Stomach smooth muscle (tissue), 2 donors: ENCODE data around the gene HHIP.

Source experiments
- H3K27ac ChIP-seq: one replicate; pipeline ENCODE4 v1.7.0; 2013; ENCODE audit warnings: mild to moderate bottlenecking, low read length, inconsistent platforms
- H3K27me3 ChIP-seq, 2 donors: one replicate each; pipeline ENCODE4 v1.7.0; 2013; ENCODE audit warnings: low read length in 2 of 2; ENCODE audit not compliant: insufficient read depth in 2 of 2, control insufficient read depth in 1 of 2
- H3K36me3 ChIP-seq, 2 donors: one replicate each; pipeline ENCODE4 v1.7.0; 2013; ENCODE audit warnings: low read length in 2 of 2; ENCODE audit not compliant: control insufficient read depth in 2 of 2, insufficient read depth in 2 of 2
- H3K4me1 ChIP-seq: one replicate; pipeline ENCODE4 v1.7.0; 2013; ENCODE audit warnings: low read length; ENCODE audit not compliant: control insufficient read depth, insufficient read depth
- H3K4me3 ChIP-seq, 2 donors: one replicate each; pipeline ENCODE4 v1.7.0; 2013; ENCODE audit warnings: low read length in 2 of 2
- H3K9ac ChIP-seq, 2 donors: one replicate each; pipeline ENCODE4 v1.7.0; 2013; ENCODE audit warnings: low read length in 2 of 2, mild to moderate bottlenecking in 1 of 2
- H3K9me3 ChIP-seq, 2 donors: one replicate each; pipeline ENCODE4 v1.7.0; 2013; ENCODE audit warnings: low read length in 2 of 2; ENCODE audit not compliant: control insufficient read depth in 2 of 2
- donor health status: healthy.
- donor health status: Pancreatic carcinoma.

HHIP gene

DNA sequence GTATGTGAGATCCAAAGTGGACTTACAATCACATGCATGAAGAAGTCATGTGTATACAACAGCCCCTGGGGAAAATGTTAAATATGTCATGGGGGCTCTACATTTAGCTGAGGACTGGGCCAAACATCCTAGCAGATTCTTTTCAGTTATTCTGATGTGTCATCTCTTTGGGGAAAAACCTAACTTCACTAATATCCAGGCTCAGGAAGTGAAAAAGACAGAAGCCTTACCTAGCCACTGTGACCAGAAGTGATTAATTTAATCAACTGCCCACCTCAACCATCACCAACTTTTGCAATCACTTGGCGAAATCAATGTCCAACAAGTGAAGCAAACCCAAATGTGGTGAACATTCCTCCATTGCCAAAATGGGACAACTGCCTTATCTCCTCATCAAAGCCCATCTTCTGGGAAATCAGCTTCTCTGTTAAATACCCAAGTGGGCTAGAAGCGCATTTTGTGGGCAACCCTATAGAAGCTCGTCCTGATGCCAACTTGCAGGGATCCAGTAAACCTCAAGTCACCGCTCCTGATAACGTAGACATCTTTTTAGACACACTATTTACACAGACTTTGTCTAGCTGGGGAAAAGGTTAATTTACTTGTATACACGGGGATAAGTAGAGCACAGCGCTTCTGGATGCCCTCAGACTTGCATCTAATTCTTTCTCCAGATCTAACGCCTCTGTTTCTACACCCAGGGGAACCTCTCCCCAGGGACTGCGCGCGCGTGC lies 1.4 kb upstream of the HHIP start:
- Histone ChIP-seq H3K4me3 (peak overlapping the region in 1 of 2 donors; percentile 75), H3K9ac (no peak overlapping the region), H3K9me3 (no peaks in the 10 kb centered on the region), H3K27ac (no peak overlapping the region), H3K36me3 (no peaks in the 10 kb centered on the region), H3K4me1 (peaks cover 18% of the 10 kb centered on the region), H3K27me3 (peaks cover 25 to 36% of the 10 kb centered on the region in 2 donors)

DNA sequence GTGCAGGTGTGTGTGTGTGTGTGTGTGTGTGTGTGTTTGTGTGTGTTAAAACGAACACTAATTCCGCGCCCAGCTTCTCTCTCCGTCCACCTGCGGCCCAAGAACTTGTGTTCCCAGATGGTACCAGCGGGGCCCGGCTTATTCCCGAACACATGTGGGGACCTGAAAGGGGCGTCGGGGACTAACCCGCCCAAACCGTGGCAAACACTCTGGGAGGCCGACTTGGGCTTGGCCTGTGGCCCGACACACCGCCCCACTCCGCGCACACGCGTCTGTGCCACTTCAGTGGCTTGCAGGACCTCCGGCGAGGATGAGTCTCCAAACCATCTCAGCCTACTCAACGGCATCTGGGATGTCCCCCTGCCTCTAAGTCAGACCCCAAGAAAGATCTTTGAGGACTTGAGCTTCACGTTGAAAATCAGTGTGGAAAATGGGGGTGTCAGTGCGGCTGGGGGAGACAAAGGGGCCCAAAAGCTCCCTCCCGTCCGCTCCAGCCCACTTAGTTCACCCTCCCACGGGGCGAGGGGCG lies 790 bp upstream of the HHIP start:
- H3K27me3 ChIP-seq, result peaks cover 25 to 41% of the 10 kb centered on the region in 2 donors
- H3K27ac ChIP-seq, result no peak overlapping the region
- peak overlapping the region in 1 of 2 donors; percentile 12 for H3K9ac ChIP-seq

DNA sequence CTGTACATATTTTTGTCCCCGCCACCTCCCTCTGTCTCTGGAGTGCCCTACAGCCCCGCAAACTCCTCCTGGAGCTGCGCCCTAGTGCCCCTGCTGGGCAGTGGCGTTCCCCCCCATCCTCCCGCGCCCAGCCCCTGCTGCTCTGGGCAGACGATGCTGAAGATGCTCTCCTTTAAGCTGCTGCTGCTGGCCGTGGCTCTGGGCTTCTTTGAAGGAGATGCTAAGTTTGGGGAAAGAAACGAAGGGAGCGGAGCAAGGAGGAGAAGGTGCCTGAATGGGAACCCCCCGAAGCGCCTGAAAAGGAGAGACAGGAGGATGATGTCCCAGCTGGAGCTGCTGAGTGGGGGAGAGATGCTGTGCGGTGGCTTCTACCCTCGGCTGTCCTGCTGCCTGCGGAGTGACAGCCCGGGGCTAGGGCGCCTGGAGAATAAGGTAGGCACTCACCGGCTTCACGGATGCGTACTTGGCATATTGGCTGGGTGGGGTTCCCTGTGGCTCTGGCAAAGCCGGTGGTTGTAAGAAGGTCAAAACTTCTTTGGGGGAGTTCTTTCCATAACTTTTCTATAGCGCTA lies 653 bp downstream of the HHIP start:
- Histone ChIP-seq H3K4me3 (peak overlapping the region; percentile 60 to 75), H3K9me3 (no peaks in the 10 kb centered on the region), H3K4me1 (peaks cover 18% of the 10 kb centered on the region), H3K9ac (no peak overlapping the region), H3K27ac (no peak overlapping the region), H3K36me3 (no peaks in the 10 kb centered on the region), H3K27me3 (peaks cover 25 to 41% of the 10 kb centered on the region in 2 donors)

More for the DNA sequence above, 790 bp upstream of the HHIP start:
- Histone ChIP-seq H3K4me3 (peak overlapping the region; percentile 10 to 75), H3K4me1 (peaks cover 18% of the 10 kb centered on the region), H3K9me3 (no peaks in the 10 kb centered on the region), H3K36me3 (no peaks in the 10 kb centered on the region)

DNA sequence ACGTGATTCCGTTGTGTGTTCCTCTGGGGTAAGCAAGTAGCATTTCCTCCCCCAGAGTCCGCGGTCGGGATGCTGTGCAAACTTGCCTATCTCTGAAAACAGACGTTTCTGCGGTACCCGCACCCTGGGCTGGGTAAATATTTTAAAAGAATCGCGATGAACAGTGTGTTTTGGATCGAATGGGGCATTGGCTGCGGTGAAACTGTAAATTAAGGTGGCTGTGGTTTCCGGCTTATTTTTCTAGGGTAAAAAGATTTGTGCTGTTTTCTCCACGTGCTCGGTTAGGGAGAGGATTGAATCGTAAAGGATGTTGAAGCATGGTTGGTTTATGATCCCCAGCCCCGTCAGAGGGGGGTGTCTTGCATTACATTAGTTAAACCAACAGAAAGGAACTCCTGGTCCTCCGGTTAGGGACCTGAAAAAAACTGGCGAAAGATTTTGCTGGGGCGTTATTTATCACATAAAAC lies 1.2 kb downstream of the HHIP start:
- no peak overlapping the region for H3K27ac ChIP-seq
- no peaks in the 10 kb centered on the region for H3K36me3 ChIP-seq
- H3K4me3 ChIP-seq, result peak overlapping the region; percentile 60 to 75
- no peak overlapping the region for H3K9ac ChIP-seq
- H3K9me3 ChIP-seq, result no peaks in the 10 kb centered on the region
- H3K4me1 ChIP-seq, result peaks cover 18% of the 10 kb centered on the region
- peaks cover 25 to 41% of the 10 kb centered on the region in 2 donors for H3K27me3 ChIP-seq

DNA sequence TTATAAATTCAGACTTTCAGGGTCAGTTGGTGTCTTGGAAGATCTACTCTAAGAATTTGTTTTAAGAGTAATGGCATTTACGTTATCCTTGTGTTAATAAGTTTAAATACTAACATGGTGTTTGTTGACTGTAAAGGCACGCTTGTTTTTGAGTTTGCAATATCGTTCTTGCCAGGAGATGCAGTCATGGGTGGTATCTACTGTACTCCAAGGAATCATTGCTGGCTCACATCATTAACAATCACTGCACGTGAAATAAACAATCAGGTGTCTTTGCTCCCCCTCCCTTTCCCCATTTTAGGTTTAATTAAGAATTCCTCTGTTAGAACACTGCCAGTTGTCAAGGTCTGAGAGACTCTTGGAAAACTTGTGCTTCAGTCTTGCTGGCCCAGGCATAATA lies 1.6 kb downstream of the HHIP start:
- H3K9me3 ChIP-seq, result no peaks in the 10 kb centered on the region
- no peak overlapping the region for H3K9ac ChIP-seq
- peaks cover 25 to 41% of the 10 kb centered on the region in 2 donors for H3K27me3 ChIP-seq
- H3K4me3 ChIP-seq, result no peak overlapping the region
- H3K36me3 ChIP-seq, result no peaks in the 10 kb centered on the region
- peaks cover 18% of the 10 kb centered on the region for H3K4me1 ChIP-seq
- no peak overlapping the region for H3K27ac ChIP-seq

DNA sequence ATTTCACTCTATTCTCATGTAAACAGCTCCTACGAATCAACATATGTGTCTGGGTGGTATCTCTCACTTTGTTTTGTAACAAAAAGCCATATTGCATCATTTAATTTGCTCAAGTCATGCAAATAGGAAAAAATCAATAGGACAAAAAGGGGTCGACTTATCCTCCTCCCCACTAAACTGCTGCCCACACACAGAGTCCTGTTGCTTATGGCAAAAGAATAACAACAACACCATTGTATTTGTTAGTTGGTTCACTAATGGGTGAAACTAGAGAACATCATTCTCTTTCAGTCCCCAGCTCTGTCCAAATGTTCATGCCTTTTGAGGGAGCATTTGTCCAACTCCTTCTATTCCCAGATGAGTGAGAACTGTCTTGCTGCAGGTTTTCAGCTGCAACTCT lies 2.1 kb downstream of the HHIP start:
- Histone ChIP-seq H3K27ac (no peak overlapping the region), H3K4me1 (peaks cover 18% of the 10 kb centered on the region), H3K27me3 (peaks cover 25 to 41% of the 10 kb centered on the region in 2 donors), H3K9ac (no peak overlapping the region), H3K36me3 (no peaks in the 10 kb centered on the region), H3K9me3 (no peaks in the 10 kb centered on the region), H3K4me3 (no peak overlapping the region)

- H3K9ac ChIP-seq, result no peak overlapping the region
- peaks cover 25 to 41% of the 10 kb centered on the region in 2 donors for H3K27me3 ChIP-seq
- no peak overlapping the region for H3K4me3 ChIP-seq
- no peaks in the 10 kb centered on the region for H3K36me3 ChIP-seq
- H3K9me3 ChIP-seq, result no peaks in the 10 kb centered on the region
- H3K4me1 ChIP-seq, result peaks cover 18% of the 10 kb centered on the region
- H3K27ac ChIP-seq, result no peak overlapping the region
Measured at GRCh38 chr4:144649646-144650045, 3.7 kb downstream of the HHIP start.

DNA sequence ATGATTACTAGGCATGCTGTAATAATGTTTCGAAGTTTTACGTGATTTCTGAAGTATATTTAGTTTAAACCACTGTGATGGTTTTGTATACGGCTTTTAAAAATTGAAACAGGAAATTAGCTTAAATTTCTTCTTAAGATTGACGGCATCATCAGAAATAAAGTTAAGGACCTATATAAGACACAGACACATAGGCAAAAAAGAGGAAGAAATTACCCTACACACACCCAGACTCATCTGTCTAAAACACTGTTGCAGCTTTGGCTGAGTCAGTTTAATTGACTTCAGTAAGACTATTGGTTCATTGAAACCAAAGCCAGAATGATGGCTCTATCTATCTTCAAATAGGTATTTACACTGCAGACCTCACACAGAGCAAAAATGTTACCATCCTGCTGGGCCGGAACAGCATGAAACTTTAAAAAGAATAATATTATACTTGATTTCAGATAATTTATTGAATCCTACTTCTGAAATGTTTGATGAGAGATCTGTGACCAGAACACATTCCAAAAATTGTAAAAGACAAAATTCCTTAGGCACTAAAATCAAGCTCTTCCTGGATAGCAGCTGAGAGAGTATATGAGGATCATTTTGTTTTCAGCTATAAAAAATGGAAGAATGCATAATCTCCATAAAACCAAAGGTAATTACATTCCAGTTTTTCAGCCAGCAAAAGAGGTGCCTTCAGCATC lies 4.5 kb downstream of the HHIP start:
- Histone ChIP-seq H3K4me3 (no peak overlapping the region), H3K27me3 (peaks cover 22 to 35% of the 10 kb centered on the region in 2 donors), H3K27ac (no peak overlapping the region), H3K36me3 (no peaks in the 10 kb centered on the region), H3K4me1 (peaks cover 13% of the 10 kb centered on the region), H3K9me3 (no peaks in the 10 kb centered on the region), H3K9ac (no peak overlapping the region)

- peaks cover 0 to 6% of the 10 kb centered on the region in 2 donors for H3K27me3 ChIP-seq
- no peak overlapping the region for H3K27ac ChIP-seq
- no peaks in the 10 kb centered on the region for H3K9me3 ChIP-seq
- H3K4me1 ChIP-seq, result no peaks in the 10 kb centered on the region
- no peaks in the 10 kb centered on the region for H3K36me3 ChIP-seq
- H3K4me3 ChIP-seq, result no peak overlapping the region
- H3K9ac ChIP-seq, result no peak overlapping the region
Measured at GRCh38 chr4:144653781-144654545, 8.0 kb downstream of the HHIP start.

- Histone ChIP-seq H3K4me1 (no peaks in the 10 kb centered on the region), H3K9ac (no peak overlapping the region), H3K4me3 (no peak overlapping the region), H3K27me3 (no peaks in the 10 kb centered on the region), H3K9me3 (no peaks in the 10 kb centered on the region), H3K27ac (no peak overlapping the region), H3K36me3 (no peaks in the 10 kb centered on the region)
Measured at GRCh38 chr4:144655491-144655890, 9.5 kb downstream of the HHIP start.
